Naive thymus-derived CD4-positive, alpha-beta T cell (primary cell): Measurements from ENCODE around the gene HOTAIR. TPM values are rescaled to one million over a fixed set of nuclear protein-coding genes. Genes with fewer than 3 reads are reported as not detected.
A peak's percentile ranks its signal among the peaks of the same experiment; 100 is the strongest.

Experiments
- ATAC-seq: fragments of 150-1000 bp; cut with Tn5 transposase; 2 replicates; pipeline ENCODE4 v1.10.0; 2021; ENCODE audit warnings: mild to moderate bottlenecking, moderate library complexity
- CTCF ChIA-PET: fragments of 350-600 bp; sonication (Branson Sonifier 250); formaldehyde crosslinking; loops from one replicate; lab custom pipeline; 2021; ENCODE audit warnings: antibody characterized with exemption; lab: Charles Lee
- POLR2A ChIA-PET: fragments of 350-600 bp; sonication (Branson Sonifier 250); formaldehyde crosslinking; loops from one replicate; lab custom pipeline; 2021; ENCODE audit warnings: antibody characterized with exemption, inconsistent platforms; lab: Charles Lee
- DNase-seq, 9 donors: peaks; one replicate each; pipeline versions ENCODE4 v3.0.0 to v3.0.0-alpha.2; 2020 to 2022; ENCODE audit warnings: mixed read lengths in 1 of 9
- H3K27ac ChIP-seq: one replicate; pipeline ENCODE4 v1.7.0; 2013; ENCODE audit warnings: mild to moderate bottlenecking, low read depth, low read length, moderate library complexity
- H3K27me3 ChIP-seq, 2 donors: one replicate each; pipeline ENCODE4 v1.7.0; 2013; ENCODE audit warnings: low read length in 2 of 2, mild to moderate bottlenecking in 2 of 2, moderate library complexity in 2 of 2; ENCODE audit not compliant: control insufficient read depth in 2 of 2, insufficient read depth in 2 of 2
- H3K36me3 ChIP-seq, 3 experiments: 1 replicate in 2 of 3; 2 replicates in 1 of 3; pipeline ENCODE4 v1.7.0; 2013; ENCODE audit warnings: low read length in 3 of 3, mild to moderate bottlenecking in 3 of 3, moderate library complexity in 1 of 3; ENCODE audit not compliant: insufficient read depth in 3 of 3, control insufficient read depth in 2 of 3
- H3K4me1 ChIP-seq, 2 donors: one replicate each; pipeline ENCODE4 v1.7.0; 2013; ENCODE audit warnings: low read length in 2 of 2, mild to moderate bottlenecking in 2 of 2, moderate library complexity in 1 of 2; ENCODE audit not compliant: control insufficient read depth in 2 of 2, insufficient read depth in 2 of 2
- H3K4me3 ChIP-seq: 2 replicates; pipeline ENCODE4 v1.7.0; 2013; ENCODE audit warnings: mild to moderate bottlenecking, low read length
- H3K9me3 ChIP-seq, 3 experiments: 1 replicate in 2 of 3; 2 replicates in 1 of 3; pipeline ENCODE4 v1.7.0; 2013; ENCODE audit warnings: low read length in 3 of 3; ENCODE audit not compliant: control insufficient read depth in 2 of 3
- H3K27ac Mint-ChIP-seq, 9 donors: one replicate each; pipeline ENCODE4 v1.8.0; 2020 to 2022; ENCODE audit warnings: mixed read lengths in 9 of 9, mild to moderate bottlenecking in 8 of 9, moderate library complexity in 5 of 9, inconsistent platforms in 2 of 9
- H3K27me3 Mint-ChIP-seq, 5 donors: one replicate each; pipeline ENCODE4 v1.8.0; 2021 to 2022; ENCODE audit warnings: mixed read lengths in 5 of 5, mild to moderate bottlenecking in 1 of 5
- H3K36me3 Mint-ChIP-seq, 5 donors: one replicate each; pipeline ENCODE4 v1.8.0; 2020 to 2022; ENCODE audit warnings: mixed read lengths in 5 of 5, mild to moderate bottlenecking in 3 of 5, inconsistent platforms in 1 of 5
- H3K4me1 Mint-ChIP-seq, 7 donors: one replicate each; pipeline ENCODE4 v1.8.0; 2020 to 2022; ENCODE audit warnings: mixed read lengths in 7 of 7, mild to moderate bottlenecking in 3 of 7, inconsistent platforms in 1 of 7
- H3K4me3 Mint-ChIP-seq, 10 donors: one replicate each; pipeline ENCODE4 v1.8.0; 2020 to 2022; ENCODE audit warnings: mild to moderate bottlenecking in 10 of 10, mixed read lengths in 10 of 10, moderate library complexity in 6 of 10, inconsistent platforms in 2 of 10
- H3K9me3 Mint-ChIP-seq, 11 donors: one replicate each; pipeline ENCODE4 v1.8.0; 2020 to 2022; ENCODE audit warnings: mixed read lengths in 11 of 11, mild to moderate bottlenecking in 4 of 11, inconsistent platforms in 1 of 11, moderate library complexity in 1 of 11
- intact Hi-C, 2 donors: fragments of 100-400 bp; cut with micrococcal nuclease; formaldehyde crosslinking; loops; one replicate each; pipeline ENCODE4 v1.15.1; 2023
- polyA plus RNA-seq, 2 donors: library from polyadenylated mRNA; unstranded; fragments of 300-500 nt; fragmentation: Illumina TruSeq; gene quantifications; one replicate each; pipeline ENCODE4 v1.2.3, GENCODE V29; 2021
- total RNA-seq, 6 experiments: library from RNA in 5 of 6; stranded (reverse) in 5 of 6; gene quantifications; 1 replicate in 5 of 6; 2 replicates in 1 of 6; pipeline ENCODE4 v1.2.3 and lab custom pipeline; 2021 to 2026

The HOTAIR gene
- total and polyA plus RNA-seq, 7 experiments from 2014 or later, result not detected

DNA sequence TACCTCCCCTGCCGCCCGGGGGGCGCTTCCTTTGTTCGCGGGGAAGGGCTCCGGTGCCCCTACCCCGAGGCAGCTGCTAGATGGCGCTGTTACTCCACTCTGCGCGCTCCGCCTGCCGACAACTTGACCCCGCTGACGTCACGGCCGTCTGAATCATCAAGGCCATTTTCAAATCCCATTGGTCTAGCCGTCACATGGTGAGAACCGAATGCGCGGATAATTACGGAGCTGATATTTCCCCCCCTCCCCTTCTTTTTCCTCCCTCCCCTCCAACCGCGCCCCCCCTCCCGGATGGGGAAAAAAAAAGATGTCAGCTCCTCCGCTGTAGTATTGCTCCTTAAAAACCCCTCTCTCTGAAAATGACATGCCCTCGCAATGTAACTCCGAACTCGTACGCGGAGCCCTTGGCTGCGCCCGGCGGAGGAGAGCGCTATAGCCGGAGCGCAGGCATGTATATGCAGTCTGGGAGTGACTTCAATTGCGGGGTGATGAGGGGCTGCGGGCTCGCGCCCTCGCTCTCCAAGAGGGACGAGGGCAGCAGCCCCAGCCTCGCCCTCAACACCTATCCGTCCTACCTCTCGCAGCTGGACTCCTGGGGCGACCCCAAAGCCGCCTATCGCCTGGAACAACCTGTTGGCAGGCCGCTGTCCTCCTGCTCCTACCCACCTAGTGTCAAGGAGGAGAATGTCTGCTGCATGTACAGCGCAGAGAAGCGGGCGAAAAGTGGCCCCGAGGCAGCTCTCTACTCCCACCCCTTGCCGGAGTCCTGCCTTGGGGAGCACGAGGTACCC is 10.3 kb upstream of the HOTAIR start, which contains the start of gene HOXC10:
Gene HOXC10, plus strand, starts transcription at position 246 of the 791 bp plus-strand sequence. Its CDS starts 114 bp downstream, at position 360.
- intact Hi-C loops, result loop anchor here in 1 of 2 donors (5.0 kb wide), 3 partner anchors 33 to 48 kb away; partner anchors contain the start of genes HOXC12, HOXC13 and HOXC6
- Mint-ChIP-seq H3K9me3 (peaks cover 0 to 18% (median 0%) of the 10 kb centered on the region in 11 donors), H3K4me1 (peaks cover 27 to 55% (median 39%) of the 10 kb centered on the region in 7 donors), H3K27me3 (peaks cover 91 to 95% (median 92%) of the 10 kb centered on the region in 5 donors), H3K4me3 (peak within 1 kb of the TSS; percentile 34 to 77 (median 65)), H3K27ac (peak within 1 kb of the TSS in 6 of 9 donors; percentile 34 to 81 (median 65)), H3K36me3 (peaks cover 0 to 1% (median 0%) of the 10 kb centered on the region in 5 donors)
- H3K4me1 ChIP-seq, result peaks cover 20 to 23% of the 10 kb centered on the region in 2 donors
- DNase-seq (peak in 4 of 9 donors; percentile 45 to 67 (median 55)), ATAC-seq (peak; percentile 77)
- no peaks in the 10 kb centered on the region for H3K9me3 ChIP-seq
- H3K4me3 ChIP-seq, result no peak within 1 kb of the TSS
- H3K27me3 ChIP-seq, result peaks cover 60 to 89% of the 10 kb centered on the region in 2 donors
- H3K27ac ChIP-seq, result no peak within 1 kb of the TSS
- ChIA-PET POLR2A (interaction anchor here (0.8 to 1.2 kb wide), 2 partner anchors 8 to 26 kb away, joined by 3 to 4 read pairs; no protein-coding TSS in a partner anchor), CTCF (interaction anchor here (0.6 to 0.9 kb wide), 2 partner anchors 217 to 229 kb away, joined by 3 read pairs; no protein-coding TSS in a partner anchor)
- H3K36me3 ChIP-seq, result no peaks in the 10 kb centered on the region

DNA sequence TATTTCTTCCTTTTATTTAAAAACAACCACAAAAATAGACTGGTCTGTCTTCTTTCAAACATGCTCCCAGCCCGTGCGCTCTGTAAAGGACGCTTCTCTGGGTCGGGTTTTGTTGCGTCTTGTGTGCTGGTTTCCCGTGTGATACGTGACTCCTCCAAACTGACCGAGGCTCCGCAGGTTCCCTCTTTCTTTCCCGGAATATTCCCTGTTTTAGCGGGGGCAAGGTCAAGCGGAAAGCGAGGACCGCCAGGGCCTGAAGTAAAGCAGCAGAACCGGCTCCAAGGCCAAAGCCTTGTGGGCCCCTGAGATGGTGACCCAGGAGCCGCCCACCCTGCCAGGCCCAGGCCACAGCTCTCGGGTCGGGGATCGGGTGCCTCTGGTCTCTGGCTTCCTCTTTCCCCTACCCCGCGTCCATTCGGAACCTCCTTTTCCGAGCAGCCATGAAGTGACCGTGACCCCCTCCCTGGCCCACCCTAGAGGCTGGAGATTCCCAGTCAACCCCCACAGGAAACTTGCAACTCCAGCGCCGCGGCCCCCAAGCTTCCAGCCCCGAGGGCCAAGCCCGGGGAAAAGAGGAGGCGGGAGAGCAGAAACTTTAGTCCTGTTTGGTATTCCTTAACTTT is 9.3 kb upstream of the HOTAIR start:
- ChIA-PET POLR2A (no interaction called here), CTCF (interaction anchor here (0.6 kb wide), 1 partner anchor 218 kb away, joined by 3 read pairs; no protein-coding TSS in a partner anchor)
- intact Hi-C loops, result loop anchor here in 1 of 2 donors (5.0 kb wide), 1 partner anchor 47 kb away; the partner anchor contains the start of gene HOXC13
- Mint-ChIP-seq H3K27ac (peak overlapping the region in 6 of 9 donors; percentile 9 to 68 (median 40)), H3K36me3 (no peaks in the 10 kb centered on the region), H3K4me3 (peak overlapping the region in 3 of 10 donors; percentile 10 to 62 (median 21)), H3K4me1 (peaks cover 18 to 46% (median 29%) of the 10 kb centered on the region in 7 donors), H3K9me3 (peaks cover 0 to 21% (median 0%) of the 10 kb centered on the region in 11 donors), H3K27me3 (peaks cover 91 to 95% (median 92%) of the 10 kb centered on the region in 5 donors)
- H3K4me1 ChIP-seq, result peaks cover 13 to 14% of the 10 kb centered on the region in 2 donors
- H3K27me3 ChIP-seq, result peaks cover 54 to 88% of the 10 kb centered on the region in 2 donors
- H3K9me3 ChIP-seq, result no peaks in the 10 kb centered on the region
- no peak overlapping the region for H3K27ac ChIP-seq
- ATAC-seq (no peak), DNase-seq (no peak)
- no peak overlapping the region for H3K4me3 ChIP-seq
- H3K36me3 ChIP-seq, result no peaks in the 10 kb centered on the region

DNA sequence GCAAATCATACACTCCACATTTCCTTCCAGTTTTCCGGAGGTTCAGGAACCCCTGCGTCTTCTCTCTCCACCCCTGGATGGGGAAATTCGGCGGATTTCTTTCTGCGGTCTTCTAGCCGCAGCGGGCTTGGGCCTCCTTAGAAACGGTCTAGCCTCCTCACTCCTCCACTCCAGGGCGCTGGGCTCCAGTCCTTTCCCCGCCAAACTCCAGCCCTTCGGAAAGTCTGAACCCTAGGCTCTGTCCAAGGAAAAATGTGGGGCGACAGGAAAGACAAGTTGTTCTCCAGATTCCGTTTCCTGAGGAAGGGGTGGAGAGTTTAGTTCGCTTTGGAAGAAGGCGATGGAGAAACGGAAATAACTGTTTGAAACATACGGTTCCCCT is 8.8 kb upstream of the HOTAIR start:
- CTCF ChIA-PET, result no interaction called here

DNA sequence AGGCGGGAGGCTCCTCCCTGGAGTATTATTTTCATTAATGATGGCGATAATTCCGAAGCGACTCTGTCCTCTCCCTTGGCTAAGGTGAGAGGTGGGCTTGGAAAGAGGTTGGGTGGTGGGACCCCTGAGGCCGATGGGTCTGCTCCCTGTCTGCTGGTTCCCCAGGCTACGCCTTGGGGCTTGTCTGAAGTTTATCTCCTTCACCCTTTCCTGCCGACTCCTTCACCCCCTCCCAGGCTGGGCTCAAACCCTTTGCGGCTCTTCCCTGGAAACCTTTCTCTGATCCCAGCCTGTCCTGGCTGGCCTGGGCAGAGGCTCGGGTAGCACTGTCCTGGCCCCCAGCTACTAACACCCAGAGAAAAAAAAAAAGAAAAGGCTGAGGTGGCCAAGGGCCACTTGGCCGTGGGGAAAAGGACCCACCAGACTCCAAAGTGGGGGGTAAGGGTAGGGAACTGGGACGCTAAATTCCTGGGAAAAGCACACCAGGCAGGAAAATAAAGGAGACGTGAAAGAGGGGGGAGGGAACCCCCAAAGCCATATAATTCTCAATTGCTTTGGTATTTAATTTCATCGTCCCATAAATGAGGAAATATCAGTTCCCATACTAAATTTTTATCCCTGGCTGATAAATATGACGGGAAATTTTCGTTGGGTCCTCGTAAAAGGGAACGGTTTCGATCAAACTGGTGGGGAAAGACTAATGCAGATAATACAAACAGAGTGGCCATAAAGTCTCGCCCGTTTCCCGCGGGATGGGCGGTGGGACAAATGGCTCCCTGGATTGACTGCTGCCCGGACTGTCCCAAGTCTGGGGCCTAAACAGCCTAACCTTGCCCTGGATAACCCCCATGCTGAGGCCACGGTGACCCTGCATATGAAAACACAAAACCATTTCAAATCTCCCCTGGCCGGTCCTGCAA is 8.2 kb upstream of the HOTAIR start:
- Mint-ChIP-seq H3K36me3 (no peaks in the 10 kb centered on the region), H3K9me3 (peaks cover 0 to 24% (median 0%) of the 10 kb centered on the region in 11 donors), H3K27ac (peak overlapping the region in 5 of 9 donors; percentile 46 to 66 (median 62)), H3K4me3 (peak overlapping the region in 3 of 10 donors; percentile 21 to 62 (median 25)), H3K27me3 (peaks cover 91 to 95% (median 92%) of the 10 kb centered on the region in 5 donors), H3K4me1 (peaks cover 12 to 37% (median 20%) of the 10 kb centered on the region in 7 donors)
- ATAC-seq (no peak), DNase-seq (no peak)
- ChIA-PET CTCF (no interaction called here), POLR2A (no interaction called here)
- Histone ChIP-seq H3K36me3 (no peaks in the 10 kb centered on the region), H3K9me3 (no peaks in the 10 kb centered on the region), H3K4me3 (no peak overlapping the region), H3K27ac (no peak overlapping the region), H3K27me3 (peaks cover 45 to 87% of the 10 kb centered on the region in 2 donors), H3K4me1 (peaks cover 9 to 13% of the 10 kb centered on the region in 2 donors)
- intact Hi-C loops, result loop anchor here in 1 of 2 donors (5.0 kb wide), 1 partner anchor 46 kb away; the partner anchor contains the start of gene HOXC13

More for the DNA sequence above, 8.8 kb upstream of the HOTAIR start:
- no peak for ATAC-seq
- Histone ChIP-seq H3K4me1 (peaks cover 9 to 13% of the 10 kb centered on the region in 2 donors), H3K9me3 (no peaks in the 10 kb centered on the region), H3K27me3 (peaks cover 49 to 88% of the 10 kb centered on the region in 2 donors), H3K36me3 (no peaks in the 10 kb centered on the region), H3K27ac (no peak overlapping the region), H3K4me3 (no peak overlapping the region)
- DNase-seq, result no peak
- peak overlapping the region in 3 of 10 donors; percentile 21 to 62 (median 25) for H3K4me3 Mint-ChIP-seq
- intact Hi-C loops, result loop anchor here in 1 of 2 donors (5.0 kb wide), 1 partner anchor 46 kb away; the partner anchor contains the start of gene HOXC13
- H3K4me1 Mint-ChIP-seq, result peaks cover 16 to 42% (median 26%) of the 10 kb centered on the region in 7 donors
- peaks cover 91 to 95% (median 92%) of the 10 kb centered on the region in 5 donors for H3K27me3 Mint-ChIP-seq
- H3K36me3 Mint-ChIP-seq, result no peaks in the 10 kb centered on the region
- POLR2A ChIA-PET, result no interaction called here
- H3K9me3 Mint-ChIP-seq, result peaks cover 0 to 23% (median 0%) of the 10 kb centered on the region in 11 donors
- H3K27ac Mint-ChIP-seq, result peak overlapping the region in 5 of 9 donors; percentile 34 to 66 (median 59)

DNA sequence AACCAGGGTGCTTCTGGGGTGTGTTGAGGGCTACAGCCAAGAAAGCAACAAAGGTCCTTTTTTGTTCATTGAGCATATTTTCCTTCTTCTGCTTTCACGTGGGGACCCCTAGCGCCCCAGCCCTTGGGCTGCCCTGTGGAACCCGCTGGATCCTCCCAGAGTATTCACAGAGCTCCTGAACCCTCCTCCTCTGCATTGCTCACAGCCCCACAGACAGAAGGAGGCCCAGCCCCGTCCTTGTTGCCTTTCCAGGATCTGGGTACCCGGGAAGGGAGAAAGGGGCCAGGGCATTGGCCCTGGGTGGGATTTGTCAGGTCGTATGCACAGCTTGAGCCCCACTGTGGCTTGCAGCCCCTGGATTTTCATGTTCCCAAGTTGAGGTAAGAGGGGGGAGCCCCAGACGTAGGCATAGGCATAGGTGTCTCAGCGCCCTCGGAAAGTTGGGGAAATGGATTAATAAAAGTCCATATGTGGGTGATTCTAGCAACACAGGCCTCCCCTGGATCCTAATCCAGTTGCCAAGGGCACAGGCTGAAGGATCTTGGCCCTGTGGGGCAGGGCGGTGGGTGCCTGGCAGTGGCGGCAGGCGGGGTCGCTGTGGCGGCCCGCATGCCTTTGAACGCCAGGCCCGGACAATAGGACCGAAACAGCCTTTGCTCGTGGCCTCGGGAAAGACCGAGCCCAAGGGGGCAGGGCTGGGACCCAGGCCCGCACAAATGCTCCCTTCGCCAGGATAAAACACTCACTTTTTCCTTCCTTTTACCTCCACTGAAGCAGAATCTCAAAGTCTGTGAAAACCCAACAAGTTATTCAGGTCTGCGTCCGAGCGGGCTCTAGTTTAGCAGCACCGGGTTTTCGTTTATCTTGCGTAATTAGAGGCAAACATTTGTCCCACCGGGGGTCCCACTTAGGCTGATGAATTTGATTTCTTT is 7.1 kb upstream of the HOTAIR start:
- ChIA-PET POLR2A (no interaction called here), CTCF (no interaction called here)
- DNase-seq, result no peak
- H3K27me3 Mint-ChIP-seq, result peaks cover 90 to 95% (median 92%) of the 10 kb centered on the region in 5 donors
- Histone ChIP-seq H3K4me1 (peaks cover 9 to 13% of the 10 kb centered on the region in 2 donors), H3K9me3 (no peaks in the 10 kb centered on the region), H3K4me3 (no peak overlapping the region), H3K27me3 (peaks cover 40 to 87% of the 10 kb centered on the region in 2 donors), H3K27ac (no peak overlapping the region), H3K36me3 (no peaks in the 10 kb centered on the region)
- intact Hi-C loops, result loop anchor here in 1 of 2 donors (5.0 kb wide), 1 partner anchor 45 kb away; the partner anchor contains the start of gene HOXC13
- H3K4me3 Mint-ChIP-seq, result peak overlapping the region in 1 of 10 donors; percentile 62
- H3K4me1 Mint-ChIP-seq, result peaks cover 11 to 36% (median 16%) of the 10 kb centered on the region in 7 donors
- H3K9me3 Mint-ChIP-seq, result peaks cover 0 to 27% (median 0%) of the 10 kb centered on the region in 11 donors
- no peaks in the 10 kb centered on the region for H3K36me3 Mint-ChIP-seq
- no peak for ATAC-seq
- peak overlapping the region in 1 of 9 donors; percentile 65 for H3K27ac Mint-ChIP-seq
